ENCODE results near the gene TAS1R2. TPM values are rescaled to one million over a fixed set of nuclear protein-coding genes. Genes with fewer than 3 reads are reported as not detected.

The TAS1R2 gene
- total RNA-seq, 1 donor from 2014 or later: not detected

- Histone ChIP-seq H3K9me3 (ENCODE audit: insufficient read depth, low read depth, low read length) (peaks cover 3% of the 10 kb centered on the region), H3K27me3 (ENCODE audit: insufficient read depth, low read length) (peaks cover under 1% of the 10 kb centered on the region), H3K4me2 (ENCODE audit: low read length) (no peak overlapping the region), H3K27ac (ENCODE audit: low read depth, low read length) (no peak overlapping the region), H4K20me1 (ENCODE audit: insufficient read depth, low read length) (no peaks in the 10 kb centered on the region), H3K79me2 (ENCODE audit: insufficient read depth, low read length) (no peaks in the 10 kb centered on the region), H3K4me3 (ENCODE audit: insufficient read depth, low read depth, low read length) (no peak overlapping the region), H3K4me1 (ENCODE audit: insufficient read depth, low read length) (no peaks in the 10 kb centered on the region), H2AFZ (ENCODE audit: low read depth, low read length) (no peak overlapping the region), H3K9ac (ENCODE audit: low read length) (no peak overlapping the region), H3K36me3 (ENCODE audit: insufficient read depth, low read length) (no peaks in the 10 kb centered on the region)
- Mint-ChIP-seq H3K27me3 (ENCODE audit: low read depth, unreplicated experiment) (peaks cover 48% of the 10 kb centered on the region), H3K4me3 (ENCODE audit: unreplicated experiment) (no peak overlapping the region), H3K36me3 (ENCODE audit: low read depth, unreplicated experiment) (no peaks in the 10 kb centered on the region), H3K9me3 (ENCODE audit: unreplicated experiment) (no peaks in the 10 kb centered on the region), H3K4me1 (ENCODE audit: low read depth, unreplicated experiment) (no peaks in the 10 kb centered on the region), H3K27ac (ENCODE audit: unreplicated experiment) (no peak overlapping the region)
- no peak for FAIRE-seq
- no peak for DNase-seq (ENCODE audit: low read depth)
- TF ChIP-seq CTCF (IDR thresholded peaks at IDR 0.05; ENCODE audit: insufficient read depth, low read depth, low read length) (no peak), EZH2 (IDR thresholded peaks at IDR 0.05; ENCODE audit: insufficient read depth, low read length) (no peak)
Measured at GRCh38 chr1:18861590-18861989, 2.1 kb upstream of the TAS1R2 start.

GRCh38 chr1:18861082-18861481 lies 1.6 kb upstream of the TAS1R2 start:
- H3K9me3 Mint-ChIP-seq (ENCODE audit: unreplicated experiment): no peaks in the 10 kb centered on the region
- Histone ChIP-seq H3K4me3 (ENCODE audit: insufficient read depth, low read depth, low read length) (no peak overlapping the region), H4K20me1 (ENCODE audit: insufficient read depth, low read length) (no peaks in the 10 kb centered on the region), H3K79me2 (ENCODE audit: insufficient read depth, low read length) (no peaks in the 10 kb centered on the region), H3K4me1 (ENCODE audit: insufficient read depth, low read length) (no peaks in the 10 kb centered on the region), H3K9me3 (ENCODE audit: insufficient read depth, low read depth, low read length) (peaks cover 3% of the 10 kb centered on the region), H3K4me2 (ENCODE audit: low read length) (no peak overlapping the region), H2AFZ (ENCODE audit: low read depth, low read length) (no peak overlapping the region), H3K27ac (ENCODE audit: low read depth, low read length) (no peak overlapping the region), H3K9ac (ENCODE audit: low read length) (no peak overlapping the region), H3K27me3 (ENCODE audit: insufficient read depth, low read length) (no peaks in the 10 kb centered on the region), H3K36me3 (ENCODE audit: insufficient read depth, low read length) (no peaks in the 10 kb centered on the region)
- TF ChIP-seq EZH2 (IDR thresholded peaks at IDR 0.05; ENCODE audit: insufficient read depth, low read length): no peak
- TF ChIP-seq CTCF (IDR thresholded peaks at IDR 0.05; ENCODE audit: insufficient read depth, low read depth, low read length): no peak
- H3K27me3 Mint-ChIP-seq (ENCODE audit: low read depth, unreplicated experiment): peaks cover 46% of the 10 kb centered on the region
- no peak for FAIRE-seq
- no peak for DNase-seq (ENCODE audit: low read depth)
- H3K4me1 Mint-ChIP-seq (ENCODE audit: low read depth, unreplicated experiment): no peaks in the 10 kb centered on the region
- H3K27ac Mint-ChIP-seq (ENCODE audit: unreplicated experiment): no peak overlapping the region
- no peak overlapping the region for H3K4me3 Mint-ChIP-seq (ENCODE audit: unreplicated experiment)
- no peaks in the 10 kb centered on the region for H3K36me3 Mint-ChIP-seq (ENCODE audit: low read depth, unreplicated experiment)

- no peak for FAIRE-seq
- no peak overlapping the region for H3K4me3 ChIP-seq (ENCODE audit: insufficient read depth, low read depth, low read length)
- H3K9me3 ChIP-seq (ENCODE audit: insufficient read depth, low read depth, low read length): peaks cover 3% of the 10 kb centered on the region
- H3K36me3 ChIP-seq (ENCODE audit: insufficient read depth, low read length): no peaks in the 10 kb centered on the region
- H2AFZ ChIP-seq (ENCODE audit: low read depth, low read length): no peak overlapping the region
- Mint-ChIP-seq H3K4me1 (ENCODE audit: low read depth, unreplicated experiment) (peaks cover 4% of the 10 kb centered on the region), H3K27ac (ENCODE audit: unreplicated experiment) (no peak overlapping the region), H3K27me3 (ENCODE audit: low read depth, unreplicated experiment) (peaks cover 38% of the 10 kb centered on the region), H3K36me3 (ENCODE audit: low read depth, unreplicated experiment) (no peaks in the 10 kb centered on the region), H3K9me3 (ENCODE audit: unreplicated experiment) (peaks cover 5% of the 10 kb centered on the region), H3K4me3 (ENCODE audit: unreplicated experiment) (no peak overlapping the region)
- H3K27ac ChIP-seq (ENCODE audit: low read depth, low read length): no peak overlapping the region
- no peaks in the 10 kb centered on the region for H3K79me2 ChIP-seq (ENCODE audit: insufficient read depth, low read length)
- no peak for DNase-seq (ENCODE audit: low read depth)
- no peak for TF ChIP-seq EZH2 (IDR thresholded peaks at IDR 0.05; ENCODE audit: insufficient read depth, low read length)
- TF ChIP-seq CTCF (IDR thresholded peaks at IDR 0.05; ENCODE audit: insufficient read depth, low read depth, low read length): no peak
- no peak overlapping the region for H3K4me2 ChIP-seq (ENCODE audit: low read length)
- H3K27me3 ChIP-seq (ENCODE audit: insufficient read depth, low read length): no peaks in the 10 kb centered on the region
- H3K4me1 ChIP-seq (ENCODE audit: insufficient read depth, low read length): no peaks in the 10 kb centered on the region
- H3K9ac ChIP-seq (ENCODE audit: low read length): no peak overlapping the region
- no peaks in the 10 kb centered on the region for H4K20me1 ChIP-seq (ENCODE audit: insufficient read depth, low read length)
Measured at GRCh38 chr1:18858070-18858688, 1.3 kb downstream of the TAS1R2 start.
